AG04449 (cell line): ENCODE data around the gene DNAAF5.
"Not testable (repeated sequence)": the region's sequence is repeated elsewhere in the genome, so short reads cannot be mapped to it uniquely, and the experiment has no call there.

ENCODE experiments used
- CTCF ChIA-PET: fragments of 350-600 bp; formaldehyde crosslinking; extraction: SDS; loops from one replicate; lab custom pipeline; 2021; ENCODE audit warnings: antibody characterized with exemption; lab: Yijun Ruan, JAX
- POLR2A ChIA-PET: fragments of 400-600, 350-600 bp; formaldehyde crosslinking; extraction: SDS; loops from one replicate; lab custom pipeline; 2020; ENCODE audit warnings: antibody characterized with exemption, inconsistent platforms; lab: Yijun Ruan, JAX
- DNase-seq: peaks from one replicate; pipeline ENCODE4 v3.0.0-alpha.2; 2010; ENCODE audit warnings: low read depth, low spot score
- H3K4me3 ChIP-seq: 2 replicates; pipeline ENCODE4 v1.5.1; 2011; ENCODE audit warnings: low read depth, mild to moderate bottlenecking, control low read depth, low read length
- TF ChIP-seq, protein P1 (sequence below): IDR thresholded peaks from one replicate; pipeline ENCODE4 v1.5.1; 2011; ENCODE audit warnings: mild to moderate bottlenecking, moderate library complexity, low read length, control low read depth, inconsistent platforms; ENCODE audit not compliant: insufficient read depth; ENCODE audit errors: missing control alignments

Gene DNAAF5

DNA sequence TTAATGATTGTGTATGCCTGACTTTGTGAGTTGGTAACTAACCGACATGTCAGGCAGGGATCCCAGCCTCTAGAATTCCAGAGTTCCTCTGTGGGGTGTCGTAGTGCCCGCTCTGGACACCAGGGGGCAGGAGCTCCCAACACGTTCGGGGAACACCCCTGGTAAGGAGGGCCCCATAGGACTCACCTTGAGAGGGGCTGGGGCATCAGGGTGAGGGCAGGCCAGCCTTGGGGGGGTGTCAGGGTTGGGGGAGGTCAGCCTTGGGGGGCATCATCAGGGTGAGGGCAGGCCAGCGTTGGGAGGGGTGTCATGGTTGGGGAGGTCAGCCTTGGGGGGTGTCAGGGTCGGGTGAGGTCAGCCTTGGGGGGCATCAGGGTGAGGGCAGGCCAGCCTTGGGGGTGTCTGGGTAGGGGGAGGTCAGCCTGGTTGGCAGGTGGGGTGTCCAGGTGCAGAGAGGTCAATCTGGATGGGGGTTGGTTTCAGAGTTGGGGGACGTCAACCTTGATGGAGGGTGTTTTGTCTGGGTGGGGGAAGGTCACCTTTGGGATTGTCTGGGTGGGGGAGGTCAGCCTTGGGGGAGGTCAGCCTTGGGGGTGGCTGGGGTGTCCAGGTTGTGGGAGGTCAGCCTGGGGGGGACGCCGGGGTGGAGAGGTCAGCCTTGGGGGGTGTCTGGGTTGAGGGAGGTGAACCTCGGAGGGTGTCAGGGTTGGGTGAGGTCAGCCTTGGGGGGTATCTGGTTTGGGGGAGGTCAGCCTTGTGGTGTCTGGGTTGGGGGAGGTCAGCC lies 60.2 kb downstream of the DNAAF5 start:
- ChIA-PET CTCF (interaction anchor here (0.6 to 10.6 kb wide), 21 partner anchors 9 to 454 kb away, joined by 3 to 171 read pairs (median 4); partner anchors contain the start of gene GET4), POLR2A (no interaction called here)
- no peak for DNase-seq
- no peak overlapping the region for H3K4me3 ChIP-seq
- TF ChIP-seq, protein P1, sequence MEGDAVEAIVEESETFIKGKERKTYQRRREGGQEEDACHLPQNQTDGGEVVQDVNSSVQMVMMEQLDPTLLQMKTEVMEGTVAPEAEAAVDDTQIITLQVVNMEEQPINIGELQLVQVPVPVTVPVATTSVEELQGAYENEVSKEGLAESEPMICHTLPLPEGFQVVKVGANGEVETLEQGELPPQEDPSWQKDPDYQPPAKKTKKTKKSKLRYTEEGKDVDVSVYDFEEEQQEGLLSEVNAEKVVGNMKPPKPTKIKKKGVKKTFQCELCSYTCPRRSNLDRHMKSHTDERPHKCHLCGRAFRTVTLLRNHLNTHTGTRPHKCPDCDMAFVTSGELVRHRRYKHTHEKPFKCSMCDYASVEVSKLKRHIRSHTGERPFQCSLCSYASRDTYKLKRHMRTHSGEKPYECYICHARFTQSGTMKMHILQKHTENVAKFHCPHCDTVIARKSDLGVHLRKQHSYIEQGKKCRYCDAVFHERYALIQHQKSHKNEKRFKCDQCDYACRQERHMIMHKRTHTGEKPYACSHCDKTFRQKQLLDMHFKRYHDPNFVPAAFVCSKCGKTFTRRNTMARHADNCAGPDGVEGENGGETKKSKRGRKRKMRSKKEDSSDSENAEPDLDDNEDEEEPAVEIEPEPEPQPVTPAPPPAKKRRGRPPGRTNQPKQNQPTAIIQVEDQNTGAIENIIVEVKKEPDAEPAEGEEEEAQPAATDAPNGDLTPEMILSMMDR: peak; percentile 94

DNA sequence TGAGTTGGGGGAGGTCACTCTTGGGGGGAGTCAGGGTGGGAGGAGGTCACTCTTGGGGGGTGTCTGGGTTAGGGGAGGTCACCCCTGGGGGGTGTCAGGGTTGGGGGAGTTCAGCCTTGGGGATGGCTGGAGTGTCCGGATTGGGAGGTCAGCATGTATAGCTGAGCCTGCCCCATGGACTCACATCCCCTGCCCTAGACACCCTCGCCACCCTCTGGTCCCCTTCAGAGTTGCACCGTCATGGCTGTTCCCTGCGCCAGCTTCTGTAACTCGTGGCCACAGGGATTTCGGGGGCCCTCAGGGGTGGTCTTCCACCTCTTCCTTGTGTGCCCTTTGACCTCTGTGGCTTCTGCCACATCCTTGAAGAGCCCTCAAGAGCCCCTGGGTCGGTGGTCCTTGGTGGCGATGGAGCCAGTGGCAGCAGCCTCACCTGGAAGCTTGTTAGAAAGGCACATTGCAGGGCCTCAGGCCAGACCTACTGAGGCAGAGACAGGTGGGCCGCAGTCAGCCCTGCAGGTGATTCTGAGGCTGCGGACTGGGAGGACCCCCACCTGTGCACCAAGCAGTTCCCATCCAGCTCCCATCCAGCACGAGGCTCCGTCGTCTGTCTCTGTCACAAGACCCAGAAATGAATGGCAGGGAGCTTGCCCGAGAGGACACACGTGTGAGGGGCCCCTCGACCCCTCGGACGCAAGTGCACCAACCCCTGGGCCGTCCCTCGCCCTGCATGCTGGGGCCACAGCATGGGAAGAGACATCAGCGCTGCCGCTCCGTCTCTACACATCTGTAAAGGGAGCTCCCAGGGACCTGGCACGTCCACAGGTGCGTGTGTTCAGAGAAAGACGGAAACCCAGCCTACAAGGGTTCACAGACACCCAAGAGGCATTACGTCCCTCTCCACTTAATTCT lies 61.1 kb downstream of the DNAAF5 start:
- CTCF ChIA-PET: interaction anchor here (0.9 to 10.6 kb wide), 20 partner anchors 10 to 454 kb away, joined by 3 to 171 read pairs (median 4); partner anchors contain the start of gene GET4
- H3K4me3 ChIP-seq: no peak overlapping the region
- TF ChIP-seq, protein P1: no peak
- no peak for DNase-seq
- POLR2A ChIA-PET: no interaction called here

DNA sequence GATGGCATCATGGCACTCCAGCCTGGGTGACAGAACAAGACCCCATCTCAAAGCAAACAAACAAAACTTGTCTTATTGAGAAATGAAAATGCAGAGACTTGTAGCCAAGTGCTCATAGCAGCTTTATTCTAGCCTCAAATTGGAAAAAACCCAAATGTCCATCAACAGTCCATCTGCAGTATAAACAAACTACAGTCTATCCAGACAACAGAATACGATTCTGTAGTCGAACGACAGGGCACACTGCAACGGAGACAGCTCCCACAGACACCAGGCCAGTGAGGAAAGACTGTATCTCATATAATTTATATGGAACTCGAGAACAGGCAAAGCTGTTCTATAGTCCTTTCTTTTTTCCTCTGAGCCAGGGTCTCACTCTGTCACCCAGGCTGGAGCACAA lies 65.0 kb downstream of the DNAAF5 start:
- TF ChIP-seq, protein P1: no peak
- no peak for DNase-seq
- no peak overlapping the region for H3K4me3 ChIP-seq
- POLR2A ChIA-PET: no interaction called here
- CTCF ChIA-PET: interaction anchor here (1.2 to 10.6 kb wide), 2 partner anchors 10 to 82 kb away, joined by 3 to 171 read pairs; partner anchors contain the start of gene GET4

DNA sequence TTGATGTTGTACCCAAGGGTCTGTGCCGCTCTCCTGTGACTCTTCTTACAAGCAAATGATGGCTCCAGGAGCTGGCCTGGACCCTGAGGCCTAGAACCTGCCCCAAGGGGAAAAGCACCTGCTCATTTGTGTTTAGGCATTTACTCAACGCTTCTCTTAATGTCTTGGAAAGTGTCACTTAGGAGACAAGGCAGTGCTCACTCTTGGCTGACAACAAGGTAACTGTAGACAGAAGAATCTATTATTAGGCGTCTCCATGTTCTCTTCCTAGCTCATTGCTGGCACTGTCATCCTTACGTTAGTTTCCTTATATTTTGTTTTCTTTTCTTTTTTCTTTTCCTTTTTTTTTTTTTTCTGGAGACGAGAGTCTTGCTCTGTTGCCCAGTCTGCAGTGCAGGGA lies 67.7 kb downstream of the DNAAF5 start:
- ChIA-PET POLR2A (no interaction called here), CTCF (no interaction called here)

DNA sequence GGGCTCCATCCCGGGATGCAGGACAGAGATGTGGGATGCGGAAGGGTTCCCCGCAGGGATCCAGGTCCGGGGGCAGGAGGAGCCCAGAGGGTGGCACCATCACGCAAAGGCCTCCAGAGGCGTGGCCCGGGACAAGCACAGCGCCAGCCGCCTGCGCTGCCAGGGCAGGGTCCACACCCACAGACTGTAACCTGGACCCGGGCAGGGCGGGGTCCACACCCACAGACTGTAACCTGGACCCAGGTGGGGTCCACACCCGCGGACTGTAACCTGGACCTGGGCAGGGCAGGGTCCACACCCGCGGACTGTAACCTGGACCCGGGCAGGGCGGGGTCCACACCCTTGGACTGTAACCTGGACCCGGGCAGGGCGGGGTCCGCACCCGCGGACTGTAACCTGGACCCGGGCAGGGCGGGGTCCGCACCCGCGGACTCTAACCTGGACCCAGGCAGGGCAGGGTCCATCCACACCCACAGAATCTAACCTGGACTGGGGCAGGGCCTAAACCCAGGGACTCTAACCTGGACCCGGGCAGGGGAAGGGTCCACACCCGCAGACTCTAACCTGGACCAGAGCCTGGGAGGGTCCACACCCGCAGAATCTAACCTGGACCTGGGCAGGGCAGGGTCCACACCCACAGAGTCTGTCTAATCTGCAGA lies 68.3 kb downstream of the DNAAF5 start:
- TF ChIP-seq, protein P1: no peak
- no peak overlapping the region for H3K4me3 ChIP-seq
- CTCF ChIA-PET: interaction anchor here (1.0 kb wide), 1 partner anchor 8 kb away, joined by 4 read pairs; no protein-coding TSS in a partner anchor
- POLR2A ChIA-PET: no interaction called here
- no peak for DNase-seq

More for the DNA sequence above, 67.7 kb downstream of the DNAAF5 start:
- H3K4me3 ChIP-seq: no peak overlapping the region
- no peak for DNase-seq
- TF ChIP-seq, protein P1: no peak

DNA sequence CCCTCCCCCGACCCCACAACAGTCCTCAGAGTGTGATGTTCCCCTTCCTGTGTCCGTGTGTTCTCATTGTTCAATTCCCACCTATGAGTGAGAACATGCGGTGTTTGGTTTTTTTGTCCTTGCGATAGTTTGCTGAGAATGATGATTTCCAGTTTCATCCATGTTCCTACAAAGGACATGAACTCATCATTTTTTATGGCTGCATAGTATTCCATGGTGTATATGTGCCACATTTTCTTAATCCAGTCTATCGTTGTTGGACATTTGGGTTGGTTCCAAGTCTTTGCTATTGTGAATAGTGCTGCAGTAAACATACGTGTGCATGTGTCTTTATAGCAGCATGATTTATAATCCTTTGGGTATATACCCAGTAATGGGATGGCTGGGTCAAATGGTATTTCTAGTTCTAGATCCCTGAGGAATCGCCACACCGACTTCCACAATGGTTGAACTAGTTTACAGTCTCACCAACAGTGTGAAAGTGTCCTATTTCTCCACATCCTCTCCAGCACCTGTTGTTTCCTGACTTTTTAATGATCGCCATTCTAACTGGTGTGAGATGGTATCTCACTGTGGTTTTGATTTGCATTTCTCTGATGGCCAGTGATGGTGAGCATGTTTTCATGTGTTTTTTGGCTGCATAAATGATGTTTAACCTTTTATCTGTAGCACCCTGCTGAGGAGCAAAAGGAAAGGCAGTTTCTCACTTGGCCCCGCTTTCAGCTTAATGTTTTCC lies 70.1 kb downstream of the DNAAF5 start:
- CTCF ChIA-PET: interaction anchor here (1.1 kb wide), 1 partner anchor 8 kb away, joined by 4 read pairs; no protein-coding TSS in a partner anchor
- POLR2A ChIA-PET, DNase-seq, H3K4me3 ChIP-seq: not testable (repeated sequence)
